Mammary epithelial cell (primary cell): ENCODE measurements around the gene CYP4F8.

Experiments
- EZH2 ChIP-seq: IDR thresholded peaks from 2 replicates; pipeline ENCODE4 v1.6.1; 2012; ENCODE audit warnings: low read length, inconsistent platforms, borderline replicate concordance
- TF ChIP-seq, protein P1 (sequence below), 2 donors: IDR thresholded peaks in 1 of 2; conservative IDR thresholded peaks in 1 of 2; 2 replicates each; pipeline ENCODE4 v1.5.1; 2011 to 2012; ENCODE audit warnings: inconsistent platforms in 2 of 2, low read length in 2 of 2, mild to moderate bottlenecking in 2 of 2, control low read depth in 1 of 2, low read depth in 1 of 2; ENCODE audit not compliant: insufficient read depth in 1 of 2; ENCODE audit errors: extremely low read depth in 1 of 2

- TF ChIP-seq, protein P1, sequence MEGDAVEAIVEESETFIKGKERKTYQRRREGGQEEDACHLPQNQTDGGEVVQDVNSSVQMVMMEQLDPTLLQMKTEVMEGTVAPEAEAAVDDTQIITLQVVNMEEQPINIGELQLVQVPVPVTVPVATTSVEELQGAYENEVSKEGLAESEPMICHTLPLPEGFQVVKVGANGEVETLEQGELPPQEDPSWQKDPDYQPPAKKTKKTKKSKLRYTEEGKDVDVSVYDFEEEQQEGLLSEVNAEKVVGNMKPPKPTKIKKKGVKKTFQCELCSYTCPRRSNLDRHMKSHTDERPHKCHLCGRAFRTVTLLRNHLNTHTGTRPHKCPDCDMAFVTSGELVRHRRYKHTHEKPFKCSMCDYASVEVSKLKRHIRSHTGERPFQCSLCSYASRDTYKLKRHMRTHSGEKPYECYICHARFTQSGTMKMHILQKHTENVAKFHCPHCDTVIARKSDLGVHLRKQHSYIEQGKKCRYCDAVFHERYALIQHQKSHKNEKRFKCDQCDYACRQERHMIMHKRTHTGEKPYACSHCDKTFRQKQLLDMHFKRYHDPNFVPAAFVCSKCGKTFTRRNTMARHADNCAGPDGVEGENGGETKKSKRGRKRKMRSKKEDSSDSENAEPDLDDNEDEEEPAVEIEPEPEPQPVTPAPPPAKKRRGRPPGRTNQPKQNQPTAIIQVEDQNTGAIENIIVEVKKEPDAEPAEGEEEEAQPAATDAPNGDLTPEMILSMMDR (conservative IDR thresholded peaks at IDR 0.05 in 1 of 2, IDR thresholded peaks at IDR 0.05 in 1 of 2; ENCODE audit: extremely low read depth in 1 of 2, insufficient read depth in 1 of 2, low read depth in 1 of 2, low read length in 2 of 2): no peak
- no peak for TF ChIP-seq EZH2
These were observed 19.9 kb upstream of the CYP4F8 start for GRCh38 chr19:15595069-15595468.
